Measurements from ENCODE around the gene METAP1. TPM values are rescaled to one million over a fixed set of nuclear protein-coding genes. Genes with fewer than 3 reads are reported as not detected.
"Not testable (repeated sequence)": the region's sequence is repeated elsewhere in the genome, so short reads cannot be mapped to it uniquely, and the experiment has no call there.

METAP1 gene
- total and polyA plus RNA-seq, 5 donors from 2014 or later: 30.8 to 43.8 (median 33.6) TPM

DNA sequence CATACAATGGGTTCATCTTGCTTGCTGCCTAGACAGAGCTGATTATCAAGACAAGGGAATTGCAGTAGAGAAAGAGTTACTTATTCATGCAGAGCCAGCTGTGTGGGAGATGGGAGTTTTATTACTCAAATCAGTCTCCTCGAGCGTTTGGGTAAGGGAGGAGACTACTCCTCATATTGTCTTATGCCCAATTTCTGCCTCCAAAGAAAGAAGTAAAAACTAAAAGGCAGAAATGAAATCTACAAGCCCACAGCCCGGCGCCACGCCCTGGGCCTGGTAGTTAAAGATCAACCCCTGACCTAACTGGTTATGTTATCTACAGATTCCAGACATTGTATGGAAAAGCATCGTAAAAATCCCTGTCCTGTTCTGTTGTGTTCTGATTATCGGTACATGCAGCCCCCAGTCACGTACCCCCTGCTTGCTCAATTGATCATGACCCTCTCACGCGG lies 28.3 kb downstream of the METAP1 start:
- not testable (repeated sequence) for DNase-seq; H3K4me3 Mint-ChIP-seq; ATAC-seq (ENCODE audit: low read depth in 2 of 2); H3K27ac ChIP-seq (ENCODE audit: insufficient read depth, low read length, poor library complexity, severe bottlenecking); H3K4me3 ChIP-seq (ENCODE audit: low read depth, low read length); H3K27me3 ChIP-seq (ENCODE audit: control insufficient read depth, insufficient read depth, low read length); H3K4me1 ChIP-seq (ENCODE audit: control insufficient read depth, insufficient read depth, low read length, poor library complexity, severe bottlenecking); H3K27me3 Mint-ChIP-seq
- Histone ChIP-seq H3K36me3 (ENCODE audit: control insufficient read depth, insufficient read depth, low read length) (peaks cover 10% of the 10 kb centered on the region), H3K9me3 (ENCODE audit: control insufficient read depth in 2 of 2, low read length in 2 of 2) (peaks cover 11 to 19% of the 10 kb centered on the region in 2 experiments)
- Mint-ChIP-seq H3K4me1 (peaks cover 34 to 73% (median 41%) of the 10 kb centered on the region in 4 donors), H3K9me3 (peaks cover 0 to 19% (median 7%) of the 10 kb centered on the region in 7 donors), H3K27ac (peak overlapping the region in 1 of 3 donors; percentile 82), H3K36me3 (peaks cover 28% of the 10 kb centered on the region)

DNA sequence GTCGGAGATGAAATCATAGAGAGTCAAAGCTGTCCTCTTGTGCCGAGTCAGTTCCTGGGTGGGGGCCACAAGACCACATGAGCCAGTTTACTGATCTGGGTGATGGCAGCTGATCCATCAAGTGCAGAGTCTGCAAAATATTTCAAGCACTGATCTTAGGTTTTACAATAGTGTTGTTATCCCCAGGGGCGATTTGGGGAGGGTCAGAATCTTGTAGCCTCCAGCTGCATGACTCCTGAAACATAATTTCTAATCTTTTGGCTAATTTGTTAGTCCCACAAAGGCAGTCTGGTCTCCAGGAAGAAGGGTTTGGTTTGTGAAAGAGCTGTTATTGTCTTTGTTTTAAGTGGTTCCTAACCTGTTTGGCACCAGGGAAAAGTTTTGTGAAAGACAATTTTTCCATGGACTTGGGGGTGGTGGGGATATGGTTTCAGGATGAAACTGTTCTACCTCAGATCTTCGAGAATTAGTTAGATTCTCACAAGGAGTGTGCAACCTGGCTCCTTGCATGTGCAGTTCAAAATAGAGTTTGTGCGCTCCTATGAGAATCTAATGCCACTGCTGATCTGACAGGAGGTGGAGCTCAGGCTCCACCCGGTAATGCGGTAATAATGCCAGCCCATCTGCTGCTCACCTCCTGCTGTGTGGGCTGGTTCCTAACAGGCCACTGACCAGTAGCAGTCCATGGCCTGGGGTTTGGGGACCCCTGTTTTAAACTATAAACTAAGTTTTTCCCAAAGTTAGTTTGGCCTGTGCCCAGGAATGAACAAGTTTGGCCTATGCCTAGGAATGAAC lies 29.2 kb downstream of the METAP1 start:
- Mint-ChIP-seq H3K36me3 (peaks cover 19% of the 10 kb centered on the region), H3K27ac (peak overlapping the region; percentile 38 to 82 (median 68)), H3K9me3 (peaks cover 0 to 18% (median 4%) of the 10 kb centered on the region in 7 donors), H3K27me3 (no peaks in the 10 kb centered on the region), H3K4me1 (peaks cover 40 to 74% (median 43%) of the 10 kb centered on the region in 4 donors), H3K4me3 (peak overlapping the region in 1 of 4 donors; percentile 2)
- Histone ChIP-seq H3K27me3 (ENCODE audit: control insufficient read depth, insufficient read depth, low read length) (no peaks in the 10 kb centered on the region), H3K9me3 (ENCODE audit: control insufficient read depth in 2 of 2, low read length in 2 of 2) (peaks cover 9 to 19% of the 10 kb centered on the region in 2 experiments), H3K27ac (ENCODE audit: insufficient read depth, low read length, poor library complexity, severe bottlenecking) (no peak overlapping the region), H3K4me3 (ENCODE audit: low read depth, low read length) (no peak overlapping the region), H3K4me1 (ENCODE audit: control insufficient read depth, insufficient read depth, low read length, poor library complexity, severe bottlenecking) (peaks cover 10% of the 10 kb centered on the region), H3K36me3 (ENCODE audit: control insufficient read depth, insufficient read depth, low read length) (peaks cover 8% of the 10 kb centered on the region)
- no peak for DNase-seq
- peak in 1 of 2 donors; percentile 28 for ATAC-seq (ENCODE audit: low read depth in 2 of 2)

DNA sequence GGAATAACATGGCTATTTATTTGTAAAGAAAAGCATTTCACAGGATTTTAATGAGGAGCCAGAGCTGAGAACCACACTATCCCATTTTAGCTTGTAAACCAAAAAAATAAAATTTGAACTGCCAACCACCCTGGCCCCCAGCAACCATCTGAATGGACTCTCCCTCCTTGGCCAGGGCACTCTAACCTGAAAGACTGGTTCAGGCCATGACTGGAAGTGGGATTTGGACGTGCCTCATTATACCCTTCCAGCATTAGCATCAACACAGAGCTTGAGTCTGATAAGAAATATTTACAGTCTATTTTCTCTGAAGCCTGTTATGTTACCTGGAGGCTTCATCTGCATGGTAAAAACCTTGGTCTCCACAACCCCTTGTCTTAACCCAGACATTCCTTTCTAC lies 30.0 kb downstream of the METAP1 start:
- peaks cover 12% of the 10 kb centered on the region for H3K36me3 Mint-ChIP-seq
- H3K4me1 Mint-ChIP-seq: peaks cover 45 to 82% (median 50%) of the 10 kb centered on the region in 4 donors
- Histone ChIP-seq H3K9me3 (ENCODE audit: control insufficient read depth in 2 of 2, low read length in 2 of 2) (peaks cover 8 to 16% of the 10 kb centered on the region in 2 experiments), H3K36me3 (ENCODE audit: control insufficient read depth, insufficient read depth, low read length) (peaks cover 6% of the 10 kb centered on the region), H3K27ac (ENCODE audit: insufficient read depth, low read length, poor library complexity, severe bottlenecking) (no peak overlapping the region), H3K4me1 (ENCODE audit: control insufficient read depth, insufficient read depth, low read length, poor library complexity, severe bottlenecking) (peaks cover 18% of the 10 kb centered on the region), H3K4me3 (ENCODE audit: low read depth, low read length) (no peak overlapping the region), H3K27me3 (ENCODE audit: control insufficient read depth, insufficient read depth, low read length) (no peaks in the 10 kb centered on the region)
- peaks cover 0 to 14% (median 4%) of the 10 kb centered on the region in 7 donors for H3K9me3 Mint-ChIP-seq
- DNase-seq (no peak), ATAC-seq (ENCODE audit: low read depth in 2 of 2) (no peak)
- H3K4me3 Mint-ChIP-seq: no peak overlapping the region
- H3K27me3 Mint-ChIP-seq: no peaks in the 10 kb centered on the region
- H3K27ac Mint-ChIP-seq: peak overlapping the region; percentile 29 to 87 (median 74)

DNA sequence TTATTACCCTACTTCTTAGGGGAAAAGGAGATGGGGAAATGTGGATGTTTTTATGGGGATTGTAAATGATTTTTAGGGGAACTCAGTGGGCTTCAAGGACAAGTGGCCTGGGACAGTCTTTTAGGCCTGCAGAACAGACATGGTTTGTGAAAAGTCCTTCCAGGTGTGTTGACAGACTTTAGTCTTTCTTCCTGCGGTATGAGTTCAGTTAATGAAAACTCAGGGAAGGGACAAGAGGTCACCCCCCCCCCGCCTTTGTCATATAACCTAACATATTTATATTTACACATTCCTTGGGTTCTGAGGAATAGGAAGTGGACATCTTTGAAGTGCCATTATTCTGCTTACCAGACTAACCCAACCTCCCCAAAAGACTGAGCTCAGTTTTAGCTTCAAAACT lies 31.8 kb downstream of the METAP1 start:
- Histone ChIP-seq H3K27me3 (ENCODE audit: control insufficient read depth, insufficient read depth, low read length) (no peaks in the 10 kb centered on the region), H3K4me3 (ENCODE audit: low read depth, low read length) (no peak overlapping the region), H3K36me3 (ENCODE audit: control insufficient read depth, insufficient read depth, low read length) (no peaks in the 10 kb centered on the region), H3K27ac (ENCODE audit: insufficient read depth, low read length, poor library complexity, severe bottlenecking) (no peak overlapping the region), H3K4me1 (ENCODE audit: control insufficient read depth, insufficient read depth, low read length, poor library complexity, severe bottlenecking) (peaks cover 18% of the 10 kb centered on the region), H3K9me3 (ENCODE audit: control insufficient read depth in 2 of 2, low read length in 2 of 2) (no peaks in the 10 kb centered on the region)
- Mint-ChIP-seq H3K9me3 (peaks cover 0 to 3% (median 0%) of the 10 kb centered on the region in 7 donors), H3K4me3 (no peak overlapping the region), H3K4me1 (peaks cover 45 to 72% (median 53%) of the 10 kb centered on the region in 4 donors), H3K36me3 (peaks cover 3% of the 10 kb centered on the region), H3K27me3 (no peaks in the 10 kb centered on the region), H3K27ac (peak overlapping the region in 2 of 3 donors; percentile 17 to 52)
- DNase-seq (no peak), ATAC-seq (ENCODE audit: low read depth in 2 of 2) (no peak)

DNA sequence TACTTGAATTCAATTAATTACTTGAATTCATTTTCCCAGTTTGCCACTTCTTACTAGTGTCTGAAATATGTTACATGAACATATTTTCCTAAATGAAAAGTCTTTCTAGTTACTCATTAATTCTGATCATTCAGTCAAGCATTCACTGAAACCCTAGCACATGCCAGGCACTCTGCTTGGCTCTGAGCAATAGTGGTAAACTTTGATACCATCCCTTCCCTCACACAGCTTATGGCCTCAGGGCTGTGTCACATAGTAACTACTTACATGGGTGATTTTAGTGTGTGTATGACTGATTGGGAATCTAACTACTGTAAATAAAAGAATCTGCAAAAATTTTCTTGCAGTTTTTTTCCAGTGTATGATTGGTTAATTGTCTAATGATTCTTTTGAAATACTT lies 32.7 kb downstream of the METAP1 start:
- H3K4me1 Mint-ChIP-seq: peaks cover 48 to 70% (median 54%) of the 10 kb centered on the region in 4 donors
- no peaks in the 10 kb centered on the region for H3K27me3 Mint-ChIP-seq
- no peak for ATAC-seq (ENCODE audit: low read depth in 2 of 2)

DNA sequence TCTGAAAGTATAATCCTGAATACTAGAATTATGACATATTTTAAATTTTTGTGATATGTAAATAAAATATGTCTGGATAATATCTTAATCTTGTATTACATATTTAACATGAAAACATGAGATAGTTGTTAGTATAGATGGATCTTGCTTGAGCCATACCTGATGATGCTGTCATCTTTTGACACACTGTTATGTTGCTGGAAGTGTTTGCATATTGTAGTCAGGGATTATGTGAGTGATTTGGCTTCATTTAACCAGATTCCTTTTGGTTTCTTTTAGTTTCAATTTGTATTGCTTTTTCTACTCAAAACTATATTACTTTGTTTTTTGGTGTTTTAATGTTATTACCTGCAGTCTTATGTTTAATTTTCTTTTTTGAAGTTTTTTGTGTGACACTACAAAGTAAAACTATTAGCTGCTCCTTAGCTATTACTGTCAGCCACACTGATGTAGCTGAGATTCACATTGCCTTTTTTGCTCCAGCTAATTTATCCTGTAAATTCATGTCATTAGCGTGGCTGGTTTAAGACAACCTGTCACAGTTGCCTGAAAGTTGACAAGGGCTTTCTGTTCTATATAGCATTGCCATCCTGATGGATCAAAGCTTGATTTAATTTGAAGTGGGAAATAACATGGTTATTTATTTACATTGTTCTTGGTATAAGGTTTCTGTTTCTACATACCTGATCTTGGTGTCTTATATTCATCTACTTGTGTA lies 33.7 kb downstream of the METAP1 start:
- Histone ChIP-seq H3K4me3 (ENCODE audit: low read depth, low read length) (no peak overlapping the region), H3K27me3 (ENCODE audit: control insufficient read depth, insufficient read depth, low read length) (no peaks in the 10 kb centered on the region), H3K27ac (ENCODE audit: insufficient read depth, low read length, poor library complexity, severe bottlenecking) (no peak overlapping the region), H3K4me1 (ENCODE audit: control insufficient read depth, insufficient read depth, low read length, poor library complexity, severe bottlenecking) (peaks cover 18% of the 10 kb centered on the region), H3K36me3 (ENCODE audit: control insufficient read depth, insufficient read depth, low read length) (peaks cover 2% of the 10 kb centered on the region), H3K9me3 (ENCODE audit: control insufficient read depth in 2 of 2, low read length in 2 of 2) (no peaks in the 10 kb centered on the region)
- Mint-ChIP-seq H3K4me3 (no peak overlapping the region), H3K27ac (peak overlapping the region in 1 of 3 donors; percentile 8), H3K4me1 (peaks cover 43 to 62% (median 53%) of the 10 kb centered on the region in 4 donors), H3K9me3 (no peaks in the 10 kb centered on the region), H3K36me3 (peaks cover 9% of the 10 kb centered on the region), H3K27me3 (no peaks in the 10 kb centered on the region)
- ATAC-seq (ENCODE audit: low read depth in 2 of 2) (no peak), DNase-seq (no peak)

More for the DNA sequence above, 32.7 kb downstream of the METAP1 start:
- Mint-ChIP-seq H3K36me3 (peaks cover 3% of the 10 kb centered on the region), H3K9me3 (no peaks in the 10 kb centered on the region), H3K4me3 (no peak overlapping the region), H3K27ac (peak overlapping the region in 2 of 3 donors; percentile 9 to 17)
- Histone ChIP-seq H3K36me3 (ENCODE audit: control insufficient read depth, insufficient read depth, low read length) (peaks cover 2% of the 10 kb centered on the region), H3K9me3 (ENCODE audit: control insufficient read depth in 2 of 2, low read length in 2 of 2) (no peaks in the 10 kb centered on the region), H3K4me3 (ENCODE audit: low read depth, low read length) (no peak overlapping the region), H3K4me1 (ENCODE audit: control insufficient read depth, insufficient read depth, low read length, poor library complexity, severe bottlenecking) (peaks cover 18% of the 10 kb centered on the region), H3K27ac (ENCODE audit: insufficient read depth, low read length, poor library complexity, severe bottlenecking) (no peak overlapping the region), H3K27me3 (ENCODE audit: control insufficient read depth, insufficient read depth, low read length) (no peaks in the 10 kb centered on the region)
- no peak for DNase-seq

DNA sequence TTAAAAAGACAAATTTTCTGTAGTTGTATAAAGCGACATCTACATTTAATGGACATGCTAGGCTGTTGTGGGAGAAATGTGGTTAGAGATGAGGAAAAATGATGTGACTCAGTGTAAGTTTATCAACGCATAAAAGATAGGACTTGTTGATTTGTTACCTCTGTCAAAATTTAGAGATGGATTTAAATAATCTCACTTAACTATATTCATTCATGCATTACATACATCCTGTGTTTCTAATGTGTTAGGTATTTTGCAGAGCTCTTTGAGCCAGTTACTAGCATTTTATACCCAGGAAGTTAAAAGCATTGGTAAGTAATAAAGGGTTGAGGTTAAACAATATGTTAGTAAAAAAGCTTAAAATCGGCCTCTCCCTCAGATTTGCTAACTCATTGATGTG lies 34.3 kb downstream of the METAP1 start:
- Histone ChIP-seq H3K27ac (ENCODE audit: insufficient read depth, low read length, poor library complexity, severe bottlenecking) (no peak overlapping the region), H3K4me1 (ENCODE audit: control insufficient read depth, insufficient read depth, low read length, poor library complexity, severe bottlenecking) (peaks cover 18% of the 10 kb centered on the region), H3K36me3 (ENCODE audit: control insufficient read depth, insufficient read depth, low read length) (peaks cover 8% of the 10 kb centered on the region), H3K9me3 (ENCODE audit: control insufficient read depth in 2 of 2, low read length in 2 of 2) (no peaks in the 10 kb centered on the region), H3K4me3 (ENCODE audit: low read depth, low read length) (no peak overlapping the region), H3K27me3 (ENCODE audit: control insufficient read depth, insufficient read depth, low read length) (no peaks in the 10 kb centered on the region)
- Mint-ChIP-seq H3K36me3 (peaks cover 14% of the 10 kb centered on the region), H3K27ac (peak overlapping the region in 1 of 3 donors; percentile 8), H3K9me3 (no peaks in the 10 kb centered on the region), H3K27me3 (no peaks in the 10 kb centered on the region), H3K4me1 (peaks cover 37 to 58% (median 51%) of the 10 kb centered on the region in 4 donors), H3K4me3 (no peak overlapping the region)
- DNase-seq (peak in 1 of 3 donors; percentile 18), ATAC-seq (ENCODE audit: low read depth in 2 of 2) (no peak)
